Smooth muscle cell of the umbilical artery (primary cell): ENCODE results near the gene IL1RAPL2. TPM values are rescaled to one million over a fixed set of nuclear protein-coding genes. Genes with fewer than 3 reads are reported as not detected.

ENCODE experiments used
- total RNA-seq: library from RNA; depleted of rRNA; stranded (reverse); fragments of >200 nt; gene quantifications from 2 replicates; pipeline ENCODE4 v1.2.3, GENCODE V29; 2014

IL1RAPL2 gene
- not detected in 2 replicates for total RNA-seq

GRCh38 chrX:104565791-104566680 lies at the start of gene IL1RAPL2:
Gene IL1RAPL2, plus strand, starts transcription at chrX:104566199.

GRCh38 chrX:105220636-105221035 lies 654.6 kb downstream of the IL1RAPL2 start, which contains the start of gene TEX13A:
Gene TEX13A, minus strand, starts transcription at chrX:105220694. Its CDS starts 297 bp downstream, at chrX:105220397.

